ENCODE results near the gene SWAP70.

The SWAP70 gene

DNA sequence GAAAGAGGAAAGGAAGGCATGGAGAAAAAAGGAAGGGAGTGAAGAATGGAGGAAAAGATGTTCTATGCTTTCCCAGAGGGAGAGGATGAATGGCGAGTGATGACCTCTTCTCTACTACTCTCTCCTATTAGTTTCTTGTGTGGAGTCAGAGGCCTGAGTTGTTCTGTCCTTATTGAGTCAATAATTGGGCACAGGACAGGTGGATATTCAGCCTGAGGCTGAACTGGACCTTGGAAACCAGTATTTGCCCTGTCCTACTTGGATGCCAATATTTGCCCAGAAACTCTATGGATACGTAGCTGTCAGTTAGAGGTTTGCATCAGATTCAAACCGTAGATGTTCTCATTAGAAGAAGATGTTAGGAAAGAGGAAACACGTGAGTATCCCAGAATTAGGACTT lies 17.6 kb upstream of the SWAP70 start:
- in situ Hi-C loops (cut with HindIII; ENCODE audit: low sequenced_read_pairs): no loop called here

DNA sequence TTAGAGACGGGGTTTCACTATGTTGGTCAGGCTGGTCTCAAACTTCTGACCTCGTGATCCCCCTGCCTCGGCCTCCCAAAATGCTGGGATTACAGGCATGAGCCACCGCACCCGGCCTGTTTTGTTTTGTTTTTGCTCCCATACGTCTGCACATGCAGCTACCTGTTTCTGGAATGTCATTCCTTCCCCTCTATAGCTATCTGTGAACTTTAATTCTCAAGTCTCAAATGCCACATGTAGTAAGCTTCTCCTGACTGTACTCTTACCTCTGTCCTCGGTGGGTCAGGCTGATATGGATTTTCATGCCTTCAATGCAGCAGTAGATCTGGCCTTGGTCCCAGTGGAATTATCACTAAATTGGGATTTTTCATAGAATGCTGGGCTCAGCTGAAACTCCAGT lies 12.4 kb upstream of the SWAP70 start:
- in situ Hi-C loops (cut with HindIII; ENCODE audit: low sequenced_read_pairs): no loop called here

DNA sequence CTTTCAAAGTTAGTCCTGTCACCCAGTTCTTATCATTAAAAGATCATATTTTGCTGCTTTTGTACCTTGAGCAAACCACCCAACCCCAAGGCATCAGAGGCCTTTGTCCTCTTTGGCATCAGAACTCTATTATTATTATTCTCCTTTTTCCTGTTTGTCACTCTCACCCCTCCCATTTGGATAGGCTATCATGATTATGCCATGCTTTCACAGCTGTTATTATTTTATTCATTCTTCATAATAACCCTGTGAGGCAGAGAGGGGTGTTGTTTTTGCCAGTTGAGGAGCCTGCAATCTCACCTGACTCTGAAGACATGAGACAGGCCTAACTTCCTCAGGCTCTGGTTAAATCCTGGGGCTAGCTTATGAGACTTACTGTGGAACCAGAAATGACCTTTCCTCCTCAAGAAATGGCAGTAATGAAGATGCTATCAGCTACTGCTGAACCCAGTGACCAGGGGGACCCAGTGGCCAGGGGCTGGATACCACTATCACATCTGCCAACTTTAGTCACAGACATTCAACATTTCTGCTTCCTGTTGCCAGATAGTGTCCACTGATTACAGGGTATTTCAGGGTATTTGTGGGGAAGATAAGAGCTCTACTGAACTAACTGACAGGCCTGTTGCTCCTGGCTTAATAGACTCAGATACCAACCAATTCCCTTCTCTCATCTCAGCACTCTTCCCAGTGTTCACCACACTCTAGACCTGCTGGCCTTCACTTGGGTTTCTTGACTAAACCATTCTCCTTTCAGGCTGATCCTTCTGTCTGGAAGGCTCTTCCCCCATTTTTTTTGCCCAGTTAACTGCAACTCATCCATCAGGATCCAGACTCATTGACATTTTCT lies 11.8 kb upstream of the SWAP70 start:
- in situ Hi-C loops (cut with HindIII; ENCODE audit: low sequenced_read_pairs): no loop called here

DNA sequence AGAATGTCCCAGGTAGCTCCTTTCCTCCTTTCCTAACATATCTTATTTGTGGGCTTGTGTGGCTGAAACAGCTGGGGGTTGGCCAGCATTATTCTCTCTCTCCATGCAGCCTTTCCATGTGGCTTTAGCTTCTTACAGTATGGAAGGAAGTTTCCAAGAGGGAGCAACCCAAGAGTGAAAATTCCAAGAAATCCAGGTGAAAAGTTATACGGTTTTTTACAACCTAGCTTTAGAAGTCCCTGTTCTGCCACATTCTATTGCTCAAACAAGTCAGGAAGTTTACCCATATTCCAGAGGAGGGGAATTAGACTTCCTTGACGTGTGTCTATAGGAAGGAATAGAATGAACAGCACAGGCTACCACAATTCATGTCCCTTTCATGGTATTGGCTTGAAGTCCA lies 10.0 kb upstream of the SWAP70 start:
- in situ Hi-C loops (cut with HindIII; ENCODE audit: low sequenced_read_pairs): no loop called here

DNA sequence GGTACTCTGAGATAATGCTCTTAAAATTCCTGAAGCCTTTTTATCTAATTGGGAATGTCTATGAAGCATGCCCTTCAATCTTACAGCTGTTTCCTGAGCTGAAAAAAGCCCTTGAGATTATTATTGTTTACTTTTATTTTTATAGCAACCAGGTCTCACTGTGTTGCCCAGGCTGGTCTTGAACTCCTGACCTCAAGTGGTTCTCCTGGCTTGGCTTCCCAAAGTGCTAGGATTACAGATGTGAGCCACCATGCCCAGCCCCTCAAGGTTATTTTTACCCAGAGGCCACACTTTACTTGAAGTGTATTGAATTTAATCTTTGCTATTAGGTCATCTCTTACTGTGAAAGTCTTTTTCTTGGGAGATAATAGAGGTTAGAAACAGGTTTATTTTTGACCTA lies 7.0 kb upstream of the SWAP70 start:
- in situ Hi-C loops (cut with HindIII; ENCODE audit: low sequenced_read_pairs): no loop called here

DNA sequence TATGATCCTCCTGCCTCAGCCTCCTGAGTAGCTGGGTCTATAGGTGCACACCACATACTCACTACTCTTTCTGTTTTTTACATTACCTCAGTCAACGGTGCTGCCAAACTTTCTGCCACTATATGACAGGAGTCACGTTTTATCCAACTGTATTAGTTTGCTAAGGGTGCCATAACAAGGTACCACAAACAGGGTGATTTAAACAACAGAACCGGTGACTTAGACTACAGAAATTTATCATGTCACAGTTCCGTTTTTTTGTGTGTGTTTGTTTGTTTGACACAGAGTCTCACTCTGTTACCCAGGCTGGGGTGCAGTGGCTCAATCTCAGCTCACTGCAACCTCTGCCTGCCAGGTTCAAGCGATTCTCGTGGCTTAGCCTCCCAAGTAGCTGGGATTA lies 6.3 kb upstream of the SWAP70 start:
- in situ Hi-C loops (cut with HindIII; ENCODE audit: low sequenced_read_pairs): no loop called here

DNA sequence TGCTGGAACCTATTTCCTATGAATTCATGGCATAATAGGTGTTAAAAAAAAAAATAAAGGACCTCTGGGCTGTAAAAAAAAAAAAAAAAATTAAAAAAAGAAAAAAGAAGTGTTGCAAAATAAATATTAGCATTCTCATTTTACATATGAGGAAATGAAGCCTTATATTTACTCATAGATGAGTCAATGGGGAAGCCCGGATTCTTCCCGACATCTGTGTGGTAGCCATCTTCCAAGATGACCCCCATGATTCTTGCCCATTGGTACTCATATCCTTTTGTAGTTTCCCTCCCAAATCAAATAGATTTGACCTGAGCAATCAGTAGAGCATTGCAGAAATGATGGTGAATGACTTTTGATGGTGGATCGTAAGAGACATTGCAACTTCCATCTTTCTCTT lies 3.0 kb upstream of the SWAP70 start:
- in situ Hi-C loops (cut with HindIII; ENCODE audit: low sequenced_read_pairs): no loop called here

DNA sequence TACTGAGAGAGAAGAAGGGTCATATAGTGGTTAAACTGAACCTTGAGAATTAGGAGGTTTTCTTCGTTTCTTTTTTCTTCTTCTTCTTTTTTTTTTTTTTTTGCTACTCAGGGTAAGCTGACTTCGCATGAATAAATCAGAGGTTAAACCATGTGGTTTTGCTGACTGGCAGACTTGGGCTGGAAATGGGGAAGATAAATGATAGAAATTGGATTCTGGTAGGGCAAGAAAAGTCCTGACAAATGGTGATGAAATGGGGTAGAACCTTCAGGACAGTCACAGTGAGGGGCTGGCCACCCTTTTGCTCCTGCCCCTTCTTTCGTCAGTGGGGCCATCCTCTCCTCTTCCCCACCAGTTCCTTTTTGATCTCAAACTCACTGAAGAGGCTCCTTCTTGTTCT lies 1.6 kb upstream of the SWAP70 start:
- in situ Hi-C loops (cut with HindIII; ENCODE audit: low sequenced_read_pairs): no loop called here

DNA sequence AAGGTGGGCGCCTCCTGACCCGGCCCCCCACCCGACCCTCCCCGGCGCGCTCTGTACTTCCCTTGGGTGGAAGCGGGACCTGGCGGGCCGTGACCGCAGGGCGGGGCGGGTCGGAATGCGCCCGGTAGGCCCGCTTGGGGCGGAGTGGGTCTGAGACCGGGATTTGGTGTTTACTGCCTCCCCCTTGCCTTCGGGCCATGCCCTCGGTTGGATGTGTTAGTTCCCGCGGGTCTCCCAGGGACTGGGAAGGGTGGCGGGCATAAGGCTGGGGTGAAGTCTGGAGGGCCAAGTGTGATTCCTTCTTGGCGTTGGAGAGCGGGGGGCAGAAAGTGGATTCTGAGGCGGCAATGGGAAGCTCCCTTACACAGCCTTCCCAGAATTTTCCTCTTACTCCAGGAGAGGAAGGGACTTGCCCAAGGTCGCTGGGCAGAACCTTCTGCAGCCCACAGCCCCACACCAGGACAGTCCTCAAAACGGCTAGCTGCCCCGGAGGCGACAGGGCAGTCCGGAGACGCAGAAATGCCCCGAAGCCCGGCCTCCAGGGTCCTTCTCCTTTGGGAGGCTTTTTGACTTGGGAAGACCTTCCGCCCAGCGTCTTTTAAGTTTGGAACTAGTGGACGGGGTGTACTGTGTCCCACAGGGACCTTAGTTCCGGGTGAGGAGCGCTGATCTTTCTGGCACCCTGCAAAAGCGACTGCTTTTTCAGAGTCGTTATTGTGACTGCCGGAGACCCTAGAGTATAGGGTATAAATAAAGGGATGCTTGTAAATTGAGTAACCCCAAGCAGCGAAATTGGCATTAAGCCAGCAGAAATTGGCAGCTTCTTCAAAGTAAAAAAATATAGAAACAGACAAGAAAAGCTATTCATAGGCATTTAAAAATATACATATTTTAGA lies 647 bp downstream of the SWAP70 start:
- in situ Hi-C loops (cut with HindIII; ENCODE audit: low sequenced_read_pairs): no loop called here

DNA sequence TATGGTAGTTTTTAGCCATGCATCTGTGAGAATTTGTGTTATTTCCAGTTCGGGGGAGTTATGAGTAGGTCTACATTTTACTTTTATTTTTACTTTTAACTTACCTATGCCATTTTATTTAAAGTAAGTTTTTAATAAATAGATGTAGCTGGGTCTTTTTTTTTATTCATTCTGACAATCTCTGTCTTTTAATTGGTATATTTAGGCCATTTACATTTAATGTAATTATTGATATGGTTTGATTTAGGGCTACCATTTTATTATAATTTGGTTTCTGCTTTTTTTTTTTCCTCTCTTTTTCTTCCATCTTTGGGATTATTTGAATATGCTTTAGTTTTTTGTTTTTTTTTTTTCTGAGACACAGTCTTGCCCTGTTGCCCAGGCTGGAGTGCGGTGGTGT lies 1.9 kb downstream of the SWAP70 start:
- in situ Hi-C loops (cut with HindIII; ENCODE audit: low sequenced_read_pairs): no loop called here

DNA sequence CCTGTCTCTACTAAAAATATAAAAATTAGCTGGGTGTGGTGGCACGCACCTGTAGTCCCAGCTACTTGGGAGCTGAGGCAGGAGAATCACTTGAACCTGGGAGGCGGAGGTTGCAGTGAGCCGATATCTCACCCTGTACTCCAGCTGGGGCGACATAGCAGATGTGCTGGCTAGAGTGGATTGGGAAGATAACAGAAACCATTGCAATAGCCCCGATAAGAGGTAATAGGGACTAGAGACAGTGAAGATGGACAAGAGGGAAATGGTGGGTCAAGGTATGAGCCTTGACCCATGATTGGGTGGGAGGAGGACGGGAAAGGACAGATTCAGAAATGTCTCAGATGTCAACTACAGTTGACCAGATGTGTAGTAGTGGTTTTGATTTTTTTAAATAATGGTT lies 6.1 kb downstream of the SWAP70 start:
- in situ Hi-C loops (cut with HindIII; ENCODE audit: low sequenced_read_pairs): no loop called here

DNA sequence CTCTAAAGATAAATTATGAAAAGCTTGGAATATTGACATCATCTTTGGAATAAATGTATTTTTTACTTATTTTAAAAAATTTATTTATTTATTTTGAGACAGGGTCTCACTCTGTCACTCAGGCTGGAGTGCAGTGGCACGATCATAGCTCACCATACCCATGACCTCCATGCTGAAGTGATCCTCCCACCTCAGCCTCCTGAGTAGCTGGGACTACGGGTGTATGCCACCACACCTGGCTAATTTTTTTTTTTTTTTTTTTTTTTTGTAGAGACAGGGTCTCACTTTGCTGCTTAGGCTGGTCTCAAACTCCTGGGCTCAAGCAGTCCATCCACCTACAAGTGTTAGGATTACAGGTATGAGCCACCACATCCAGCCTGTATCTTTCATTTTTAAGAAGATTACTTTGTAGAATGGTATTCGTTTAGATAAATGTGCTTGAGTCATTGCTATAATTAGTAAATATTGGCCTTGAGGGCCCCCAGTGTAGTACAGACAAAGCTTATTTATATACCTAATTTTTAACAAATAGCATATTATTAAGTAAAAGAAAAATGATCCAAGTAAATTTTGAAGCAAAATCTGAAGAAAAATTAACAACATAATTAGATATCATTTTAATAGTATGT lies 8.5 kb downstream of the SWAP70 start:
- in situ Hi-C loops (cut with HindIII; ENCODE audit: low sequenced_read_pairs): no loop called here

DNA sequence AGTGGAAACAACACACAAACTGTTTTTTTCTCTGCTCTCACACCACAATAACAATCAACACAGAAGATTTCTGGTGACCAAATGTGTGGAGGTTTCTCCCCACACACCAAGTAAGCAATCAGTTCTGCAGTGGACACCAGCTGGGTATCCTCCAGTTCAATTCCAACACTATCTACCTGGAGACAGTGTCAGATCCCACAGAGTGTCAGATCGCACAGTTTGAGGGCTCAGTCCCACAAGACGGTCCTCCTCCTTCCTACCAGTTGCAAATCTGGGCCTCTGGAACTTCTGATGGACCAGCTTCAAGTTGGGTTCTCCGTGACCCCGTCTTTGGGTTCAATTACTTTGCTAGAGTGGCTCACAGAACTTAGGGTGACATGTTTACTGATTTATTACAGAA lies 9.0 kb downstream of the SWAP70 start:
- in situ Hi-C loops (cut with HindIII; ENCODE audit: low sequenced_read_pairs): no loop called here

DNA sequence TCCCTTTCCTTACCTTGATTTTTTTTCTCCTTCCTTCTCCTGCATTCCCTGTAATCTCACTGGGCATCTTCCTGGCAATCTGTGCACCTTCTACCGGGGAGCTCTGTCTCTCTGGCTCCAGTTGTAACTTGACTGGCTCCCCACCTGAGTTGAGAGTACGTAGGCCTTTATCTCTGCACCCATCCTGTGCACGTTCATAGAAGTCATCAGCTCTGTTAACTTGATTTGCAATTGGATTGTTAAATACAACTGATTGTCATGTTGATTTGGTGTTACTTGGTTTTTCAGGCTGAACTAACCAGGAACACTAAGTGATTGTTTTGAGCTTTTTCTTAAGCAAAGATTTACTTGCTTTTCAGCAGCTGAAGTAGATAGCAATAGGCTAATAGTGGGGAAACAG lies 11.8 kb downstream of the SWAP70 start:
- in situ Hi-C loops (cut with HindIII; ENCODE audit: low sequenced_read_pairs): no loop called here

DNA sequence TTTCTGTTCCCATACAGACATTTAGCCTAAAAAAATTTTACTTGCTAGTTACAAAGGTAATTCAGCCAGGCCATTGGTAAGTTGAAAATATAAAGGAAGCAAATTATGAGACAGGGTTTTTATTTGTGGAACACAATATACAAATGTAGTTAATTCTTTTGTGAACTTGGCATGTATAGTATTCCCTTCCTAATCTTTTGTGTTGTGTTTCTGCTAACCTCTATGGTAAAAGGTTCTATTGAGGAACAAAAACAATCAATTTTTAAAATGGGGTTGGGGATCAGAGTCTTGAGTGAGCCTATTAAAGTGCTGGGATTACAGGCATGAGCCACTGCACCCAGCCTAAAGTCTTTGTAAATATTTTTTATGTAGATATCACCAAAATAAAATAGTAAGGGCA lies 14.1 kb downstream of the SWAP70 start:
- in situ Hi-C loops (cut with HindIII; ENCODE audit: low sequenced_read_pairs): no loop called here

DNA sequence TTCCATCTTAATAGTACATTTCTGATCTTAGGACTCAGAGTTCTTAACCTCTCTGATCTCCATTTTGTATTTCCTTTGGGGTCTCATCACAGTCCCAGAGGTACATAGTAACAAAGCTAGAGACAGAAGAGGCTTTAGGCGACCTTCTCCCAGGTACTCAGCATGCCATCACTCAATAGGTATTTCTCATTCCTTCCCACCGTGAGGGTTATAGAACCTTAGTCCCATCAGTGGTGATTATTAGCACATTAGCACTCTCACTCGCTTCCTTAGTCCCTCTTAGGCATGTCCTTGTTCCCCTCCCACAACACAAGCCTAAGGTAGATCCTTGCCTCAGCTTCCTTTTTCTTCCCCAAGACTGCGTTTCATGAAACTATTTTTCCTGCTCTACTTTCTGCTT lies 14.7 kb downstream of the SWAP70 start:
- in situ Hi-C loops (cut with HindIII; ENCODE audit: low sequenced_read_pairs): no loop called here

DNA sequence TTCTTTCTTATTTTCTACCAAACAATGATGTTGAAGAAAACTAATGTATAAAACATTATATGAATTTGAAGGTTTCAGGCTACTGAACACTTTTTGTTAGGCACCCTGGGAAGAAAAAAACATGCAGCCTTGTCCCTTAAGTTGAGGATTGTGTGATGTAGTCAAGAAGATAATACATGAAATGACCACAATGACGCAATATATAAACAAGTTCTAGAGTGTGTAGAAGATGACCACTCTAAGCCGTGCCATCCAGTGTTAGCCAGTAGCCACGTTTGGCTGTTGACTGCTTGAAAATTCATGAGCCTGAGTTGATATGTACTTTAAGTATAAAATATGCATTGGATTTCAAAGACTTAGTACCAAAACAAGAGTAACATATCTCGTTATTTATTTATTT lies 16.2 kb downstream of the SWAP70 start:
- in situ Hi-C loops (cut with HindIII; ENCODE audit: low sequenced_read_pairs): no loop called here

DNA sequence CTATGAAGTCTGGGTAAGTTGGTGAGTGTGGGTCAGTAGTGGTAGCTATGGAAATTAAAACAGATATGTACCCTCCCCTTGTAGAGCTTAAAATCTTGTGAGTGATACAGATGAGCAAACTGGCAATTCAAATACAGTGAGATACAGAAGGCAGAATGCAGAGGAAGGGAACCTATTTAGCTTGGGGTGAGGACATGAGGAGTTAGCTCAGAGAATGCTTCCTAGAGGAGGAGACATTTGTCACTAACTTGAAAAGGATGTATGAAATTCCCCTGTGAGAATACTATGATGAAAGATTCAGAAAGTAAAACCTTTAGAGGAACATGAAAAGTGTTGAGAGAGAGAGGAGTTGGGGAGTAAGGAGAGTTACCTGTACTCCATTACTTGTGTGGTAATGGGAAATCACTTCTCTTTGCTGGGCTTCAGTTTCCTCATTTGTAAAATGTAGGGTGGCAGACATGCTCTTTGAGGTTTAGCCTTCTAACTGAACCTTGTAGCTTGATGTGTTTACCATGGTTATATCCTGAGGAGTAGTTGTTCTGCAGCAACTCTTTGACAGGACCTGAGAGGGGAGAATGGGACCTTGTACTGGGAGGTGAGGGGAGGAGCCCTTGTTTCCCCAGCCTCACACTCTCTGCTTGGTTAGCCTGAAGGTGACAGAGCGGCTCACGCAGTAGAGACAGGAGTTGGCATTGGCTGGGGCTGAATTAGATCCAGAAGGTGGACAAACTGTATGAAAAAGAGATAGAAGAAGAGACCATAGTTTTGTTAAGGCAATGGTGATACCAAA lies 17.9 kb downstream of the SWAP70 start:
- in situ Hi-C loops (cut with HindIII; ENCODE audit: low sequenced_read_pairs): no loop called here

DNA sequence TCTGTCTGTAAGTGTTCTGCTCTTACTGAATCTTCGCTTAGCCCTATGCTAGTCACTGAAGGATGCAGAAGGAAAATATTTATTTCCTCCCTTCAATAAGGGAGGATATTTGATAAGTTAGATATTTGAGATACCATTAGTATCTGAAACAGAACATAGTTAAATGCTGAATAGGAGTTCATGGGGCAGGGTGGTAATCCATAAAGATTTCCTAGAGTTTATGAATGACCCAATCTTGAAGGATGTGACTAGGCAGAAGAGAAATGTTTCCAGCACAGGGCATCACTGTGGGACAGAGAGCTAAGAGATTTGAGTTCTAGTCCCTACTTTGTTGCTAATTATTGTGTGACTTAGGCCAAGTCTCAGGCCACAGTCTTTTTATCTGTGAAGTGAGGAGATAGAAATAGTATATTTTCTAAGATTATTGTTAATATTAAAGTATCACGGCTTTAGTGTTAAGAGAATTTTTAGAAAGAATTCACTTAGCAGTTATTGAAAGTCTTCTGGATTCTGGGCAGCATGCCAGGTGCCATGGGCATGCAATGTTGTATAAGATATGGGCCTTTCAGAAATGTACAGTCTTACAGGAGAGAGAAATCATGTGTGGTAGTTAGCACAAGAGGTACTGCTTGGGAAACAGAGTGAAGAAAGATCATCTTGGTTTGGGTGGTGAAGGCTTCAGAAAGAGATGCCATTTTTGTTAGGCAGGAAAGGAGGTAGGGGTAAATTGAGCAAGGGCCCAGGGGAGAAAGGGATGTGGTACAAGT lies 24.0 kb downstream of the SWAP70 start:
- in situ Hi-C loops (cut with HindIII; ENCODE audit: low sequenced_read_pairs): loop anchor here (5.0 kb wide), 2 partner anchors 49 to 61 kb away; no protein-coding TSS in a partner anchor
